Measurements from ENCODE around the gene TMEM273. TPM values are rescaled to one million over a fixed set of nuclear protein-coding genes. Genes with fewer than 3 reads are reported as not detected.

Gene TMEM273
- total and polyA plus RNA-seq, 2 of the 4 experiments (the other 2 are of a cell fraction) = not detected

- Histone ChIP-seq H3K9me3 (ENCODE audit: control insufficient read depth, insufficient read depth, low read length) (no peaks in the 10 kb centered on the region), H3K23ac (ENCODE audit: low read depth, low read length) (no peak overlapping the region), H2BK20ac (ENCODE audit: low read depth, low read length) (no peak overlapping the region), H3K9ac (ENCODE audit: low read depth, low read length) (no peak overlapping the region), H2BK5ac (ENCODE audit: low read depth, low read length, poor library complexity, severe bottlenecking) (no peak overlapping the region), H3K4me1 (ENCODE audit: control insufficient read depth, insufficient read depth, low read length) (peaks cover 14% of the 10 kb centered on the region), H3K36me3 (ENCODE audit: control insufficient read depth, insufficient read depth, low read length) (no peaks in the 10 kb centered on the region), H3K27ac (ENCODE audit: insufficient read depth, low read length) (no peak overlapping the region), H3K4ac (ENCODE audit: low read depth, low read length) (no peak overlapping the region; the same call in 1 of the 2 replicates), H2BK15ac (ENCODE audit: low read depth, low read length) (no peak overlapping the region), H3K79me1 (ENCODE audit: low read depth in 1 of 2, low read length in 2 of 2) (no peaks in the 10 kb centered on the region), H2AK9ac (replicated peaks; ENCODE audit: low read depth, low read length, poor library complexity) (no peak overlapping the region), H3K27me3 (ENCODE audit: control insufficient read depth, insufficient read depth, low read length) (no peaks in the 10 kb centered on the region), H4K8ac (ENCODE audit: low read depth in 2 of 2, low read length in 2 of 2) (no peak overlapping the region), H4K20me1 (ENCODE audit: insufficient read depth, low read length) (no peaks in the 10 kb centered on the region), H3K4me2 (ENCODE audit: low read depth, low read length) (no peak overlapping the region), H4K91ac (ENCODE audit: insufficient read depth, low read depth, low read length) (no peak overlapping the region), H2BK120ac (ENCODE audit: low read depth, low read length) (no peak overlapping the region), H3K18ac (ENCODE audit: low read depth, low read length) (no peak overlapping the region), H2AFZ (replicated peaks; ENCODE audit: low read length, poor library complexity) (no peak overlapping the region), H3K56ac (ENCODE audit: extremely low read depth, insufficient read depth, low read length) (no peak overlapping the region), H2AK5ac (ENCODE audit: low read depth, low read length) (no peak overlapping the region), H3K14ac (replicated peaks; ENCODE audit: low read depth, low read length) (no peak overlapping the region), H3K4me3 (ENCODE audit: insufficient read depth, low read depth, low read length) (no peak overlapping the region), H3K9me1 (ENCODE audit: insufficient read depth, low read length) (peaks cover 25% of the 10 kb centered on the region), H4K5ac (ENCODE audit: low read depth, low read length) (no peak overlapping the region)
- in situ Hi-C loops (cut with MboI; ENCODE audit: low sequenced_read_pairs) = no loop called here
- no peak for DNase-seq
- WGBS, 2 experiments (ENCODE audit: extremely low coverage in 2 of 2, insufficient read length in 1 of 2) = 88% methylated on average over 3 of the region's 10 CpGs; no CpG with 5 or more reads in 1 of the 2 experiments
- POLR2A ChIA-PET (ENCODE audit: unreplicated experiment) = no interaction called here
- dilution Hi-C loops (cut with HindIII; ENCODE audit: low sequenced_read_pairs, unreplicated experiment) = no loop called here
- BruUV-seq (replicated peaks) = no TSS peak
- intact Hi-C loops (cut with micrococcal nuclease) = no loop called here
- ATAC-seq (ENCODE audit: low read depth) = no peak
- no peak for TF ChIP-seq POLR2A (IDR thresholded peaks at IDR 0.05; ENCODE audit: low read depth, low read length)
- no peak for TF ChIP-seq RFX5 (IDR thresholded peaks at IDR 0.05; ENCODE audit: low read depth, low read length)
- no peak for TF ChIP-seq BHLHE40 (IDR thresholded peaks at IDR 0.05; ENCODE audit: low read depth, low read length)
- TF ChIP-seq SMC3 (IDR thresholded peaks at IDR 0.05; ENCODE audit: low read depth, low read length) = no peak
- no peak for TF ChIP-seq RAD21 (IDR thresholded peaks at IDR 0.05; ENCODE audit: low read length)
- TF ChIP-seq CEBPB (IDR thresholded peaks at IDR 0.05; ENCODE audit: low read depth, low read length) = no peak
- no peak for TF ChIP-seq CTCF (conservative IDR thresholded peaks at IDR 0.05; ENCODE audit: low read depth, low read length)
- TF ChIP-seq USF2 (IDR thresholded peaks at IDR 0.05; ENCODE audit: low read depth, low read length) = no peak
- no peak for TF ChIP-seq MAFK (IDR thresholded peaks at IDR 0.05; ENCODE audit: low read depth, low read length)
- TF ChIP-seq NFE2L2 (IDR thresholded peaks at IDR 0.05; ENCODE audit: low read depth, low read length) = no peak
- no peak for TF ChIP-seq MAZ (IDR thresholded peaks at IDR 0.05; ENCODE audit: borderline replicate concordance, low read depth, low read length)
- no peak for TF ChIP-seq ELK1 (IDR thresholded peaks at IDR 0.05; ENCODE audit: borderline replicate concordance, low read depth, low read length)
- no peak for TF ChIP-seq RCOR1 (IDR thresholded peaks at IDR 0.05; ENCODE audit: insufficient replicate concordance, low read length)
- no peak for TF ChIP-seq CHD1 (IDR thresholded peaks at IDR 0.05; ENCODE audit: low read depth, low read length)
- TF ChIP-seq FOS (IDR thresholded peaks at IDR 0.05; ENCODE audit: low read depth, low read length) = no peak
- no peak for TF ChIP-seq MXI1 (IDR thresholded peaks at IDR 0.05; ENCODE audit: borderline replicate concordance, low read depth, low read length)
- CTCF ChIA-PET = interaction anchor here (1.1 kb wide), 1 partner anchor 170 kb away, joined by 4 read pairs; no protein-coding TSS in a partner anchor
Measured at GRCh38 chr10:49179699-49180443, 8.3 kb downstream of the TMEM273 start.
